Panc1 (cell line): ENCODE data around the gene MACC1. TPM values are rescaled to one million over a fixed set of nuclear protein-coding genes. Genes with fewer than 3 reads are reported as not detected.

Experiments used
- ATAC-seq: fragments of 200-7000 bp; cut with Tn5 transposase; 2 replicates; pipeline ENCODE4 v1.9.1; 2020; ENCODE audit warnings: mild to moderate bottlenecking, moderate library complexity
- BruUV-seq: library from RNA; stranded (reverse); fragments of 400-500 nt; replicated peaks from 2 replicates; lab custom pipeline; 2021; lab: Mats Ljungman, UMichigan
- CTCF ChIA-PET: fragments of 300-600 bp; sonication (Branson Sonifier 250); formaldehyde crosslinking; loops from one replicate; lab custom pipeline; 2022; ENCODE audit warnings: antibody characterized with exemption; lab: Charles Lee
- POLR2A ChIA-PET: fragments of 300-600 bp; sonication (Branson Sonifier 250); formaldehyde crosslinking; loops from one replicate; lab custom pipeline; 2022; ENCODE audit warnings: antibody characterized with exemption; lab: Charles Lee
- DNase-seq: peaks from one replicate; pipeline ENCODE4 v3.0.0-alpha.2; 2010; ENCODE audit warnings: low read depth, low spot score
- H3K27ac ChIP-seq: 2 replicates; pipeline ENCODE4 v1.5.1; 2011; ENCODE audit warnings: mild to moderate bottlenecking, low read length, inconsistent platforms
- H3K27me3 ChIP-seq: fragments of 200-500 bp; sonication (Bioruptor generic); 2 replicates; pipeline ENCODE4 v1.6.0; 2014; ENCODE audit warnings: low read length, inconsistent platforms; ENCODE audit not compliant: control insufficient read depth, insufficient read depth
- H3K36me3 ChIP-seq: fragments of 200-500 bp; sonication (Bioruptor generic); 2 replicates; pipeline ENCODE4 v1.5.1; 2014; ENCODE audit warnings: inconsistent platforms, mild to moderate bottlenecking, low read length, moderate library complexity; ENCODE audit not compliant: control insufficient read depth, insufficient read depth
- H3K4me1 ChIP-seq: 2 replicates; pipeline ENCODE4 v1.5.1; 2011; ENCODE audit warnings: inconsistent platforms, mild to moderate bottlenecking, low read length, moderate library complexity; ENCODE audit not compliant: control insufficient read depth, insufficient read depth
- H3K4me3 ChIP-seq, 2 experiments: 2 replicates each; pipeline ENCODE4 v1.5.1; 2011 to 2012; ENCODE audit warnings: low read depth in 2 of 2, low read length in 2 of 2, mild to moderate bottlenecking in 2 of 2, inconsistent platforms in 1 of 2, moderate library complexity in 1 of 2
- H3K9me3 ChIP-seq: fragments of 200-500 bp; sonication (Bioruptor generic); 2 replicates; pipeline ENCODE4 v1.5.1; 2014; ENCODE audit warnings: low read depth, mild to moderate bottlenecking, inconsistent platforms, low read length, moderate library complexity; ENCODE audit not compliant: control insufficient read depth, insufficient read depth
- CTCF ChIP-seq: fragments of 450-650 bp; IDR thresholded peaks from 2 replicates; pipeline ENCODE4 v1.5.1; 2017; ENCODE audit warnings: mild to moderate bottlenecking
- POLR2AphosphoS5 ChIP-seq: IDR thresholded peaks from 2 replicates; pipeline ENCODE4 v1.6.1; 2012; ENCODE audit warnings: mild to moderate bottlenecking, low read depth, low read length, moderate library complexity
- REST ChIP-seq, 2 experiments: IDR thresholded peaks; 2 replicates each; pipeline ENCODE4 v1.6.1; 2011 to 2012; ENCODE audit warnings: low read depth in 2 of 2, control low read depth in 1 of 2, low read length in 1 of 2, mild to moderate bottlenecking in 1 of 2, moderate library complexity in 1 of 2; ENCODE audit not compliant: insufficient read depth in 1 of 2
- SIN3A ChIP-seq: IDR thresholded peaks from 2 replicates; pipeline ENCODE4 v1.6.1; 2012; ENCODE audit warnings: low read depth, mild to moderate bottlenecking, low read length, moderate library complexity, borderline replicate concordance; ENCODE audit not compliant: insufficient read depth
- TCF7L2 ChIP-seq: IDR thresholded peaks from 2 replicates; pipeline ENCODE4 v1.6.1; 2011; ENCODE audit warnings: mild to moderate bottlenecking, low read depth, low read length, inconsistent platforms
- in situ Hi-C: cut with HindIII; loops from 2 replicates; pipeline ENCODE4 v1.10.0; 2016; ENCODE audit warnings: low sequenced_read_pairs, low pct_unique_long_range_greater_than_20kb
- intact Hi-C: fragments of 100-400 bp; cut with micrococcal nuclease; formaldehyde crosslinking; loops from one replicate; pipeline ENCODE4 v1.10.0; 2022; ENCODE audit not compliant: unreplicated experiment
- total RNA-seq: library from RNA; stranded (reverse); gene quantifications from one replicate; pipeline ENCODE4 v1.2.1, GENCODE V29; 2021; ENCODE audit not compliant: unreplicated experiment

The MACC1 gene
- total RNA-seq, 1 experiment from 2014 or later, result 0.08 TPM

GRCh38 chr7:20220921-20221547 lies 3.9 kb upstream of the MACC1 start:
- POLR2A ChIA-PET, result no interaction called here
- in situ Hi-C loops (no loop called here), intact Hi-C loops (no loop called here)
- Histone ChIP-seq H3K4me1 (no peaks in the 10 kb centered on the region), H3K9me3 (no peaks in the 10 kb centered on the region), H3K27ac (no peak overlapping the region), H3K27me3 (no peaks in the 10 kb centered on the region), H3K4me3 (no peak overlapping the region), H3K36me3 (peaks cover 2% of the 10 kb centered on the region; the same call in 1 of the 2 replicates)
- ATAC-seq, result no peak
- TF ChIP-seq CTCF (no peak), SIN3A (no peak), POLR2AphosphoS5 (no peak)
- no peak for DNase-seq
- CTCF ChIA-PET, result no interaction called here
- BruUV-seq, result no TSS peak

GRCh38 chr7:20220293-20220761 lies 3.1 kb upstream of the MACC1 start:
- ATAC-seq (no peak), DNase-seq (no peak)
- no peaks in the 10 kb centered on the region for H3K4me1 ChIP-seq
- POLR2A ChIA-PET, result no interaction called here
- H3K36me3 ChIP-seq, result peaks cover 2% of the 10 kb centered on the region; the same call in 1 of the 2 replicates
- BruUV-seq, result no TSS peak
- in situ Hi-C loops (no loop called here), intact Hi-C loops (no loop called here)
- H3K27me3 ChIP-seq, result no peaks in the 10 kb centered on the region
- no peak overlapping the region for H3K4me3 ChIP-seq
- H3K27ac ChIP-seq, result no peak overlapping the region
- CTCF ChIA-PET, result no interaction called here
- no peak for TF ChIP-seq REST (IDR thresholded peaks at IDR 0.05; ENCODE audit: insufficient read depth in 1 of 2, low read depth in 2 of 2, low read length in 1 of 2)
- no peak for TF ChIP-seq TCF7L2
- no peak for TF ChIP-seq CTCF
- TF ChIP-seq SIN3A, result no peak
- TF ChIP-seq POLR2AphosphoS5, result no peak
- no peaks in the 10 kb centered on the region for H3K9me3 ChIP-seq
